Measurements from ENCODE around the gene TMEM179.

GRCh38 chr14:104650981-104651875 is 46.7 kb upstream of the TMEM179 start:
- TF ChIP-seq CTCF (IDR thresholded peaks at IDR 0.05), result no peak
- TF ChIP-seq POLR2A (IDR thresholded peaks at IDR 0.05), result no peak
